ENCODE results near the gene PODN. TPM values are rescaled to one million over a fixed set of nuclear protein-coding genes. Genes with fewer than 3 reads are reported as not detected.

PODN gene
- total RNA-seq, 1 experiment from 2014 or later = 0.23 TPM

GRCh38 chr1:53122961-53123413 is 61.0 kb downstream of the PODN start:
- intact Hi-C loops (cut with micrococcal nuclease; ENCODE audit: unreplicated experiment) (no loop called here), in situ Hi-C loops (cut with HindIII; ENCODE audit: low pct_unique_long_range_greater_than_20kb, low sequenced_read_pairs) (no loop called here)
- ATAC-seq = no peak
- no peak for DNase-seq (ENCODE audit: low read depth, low spot score)
- no TSS peak for BruUV-seq (replicated peaks)
- Histone ChIP-seq H3K4me1 (ENCODE audit: control insufficient read depth, insufficient read depth, low read length) (peaks cover 6% of the 10 kb centered on the region), H3K27me3 (ENCODE audit: control insufficient read depth, insufficient read depth, low read length) (no peaks in the 10 kb centered on the region), H3K9me3 (ENCODE audit: control insufficient read depth, insufficient read depth, low read depth, low read length) (no peaks in the 10 kb centered on the region), H3K36me3 (ENCODE audit: control insufficient read depth, insufficient read depth, low read length) (no peaks in the 10 kb centered on the region), H3K27ac (ENCODE audit: low read length) (no peak overlapping the region), H3K4me3 (ENCODE audit: low read depth in 2 of 2, low read length in 2 of 2) (no peak overlapping the region)
- TF ChIP-seq POLR2AphosphoS5 (IDR thresholded peaks at IDR 0.05; ENCODE audit: low read depth, low read length) = no peak
- no peak for TF ChIP-seq CTCF (IDR thresholded peaks at IDR 0.05)
- no peak for TF ChIP-seq REST (IDR thresholded peaks at IDR 0.05; ENCODE audit: insufficient read depth in 1 of 2, low read depth in 2 of 2, low read length in 1 of 2)
- no peak for TF ChIP-seq TCF7L2 (IDR thresholded peaks at IDR 0.05; ENCODE audit: low read depth, low read length)
- no peak for TF ChIP-seq SIN3A (IDR thresholded peaks at IDR 0.05; ENCODE audit: borderline replicate concordance, insufficient read depth, low read depth, low read length)
- POLR2A ChIA-PET = interaction anchor here (0.5 kb wide), 1 partner anchor 867 kb away, joined by 3 read pairs; no protein-coding TSS in a partner anchor
- CTCF ChIA-PET = no interaction called here

- Histone ChIP-seq H3K36me3 (ENCODE audit: control insufficient read depth, insufficient read depth, low read length) (no peaks in the 10 kb centered on the region), H3K4me1 (ENCODE audit: control insufficient read depth, insufficient read depth, low read length) (peaks cover 6% of the 10 kb centered on the region), H3K4me3 (ENCODE audit: low read depth in 2 of 2, low read length in 2 of 2) (no peak overlapping the region), H3K27me3 (ENCODE audit: control insufficient read depth, insufficient read depth, low read length) (no peaks in the 10 kb centered on the region), H3K27ac (ENCODE audit: low read length) (no peak overlapping the region), H3K9me3 (ENCODE audit: control insufficient read depth, insufficient read depth, low read depth, low read length) (no peaks in the 10 kb centered on the region)
- ChIA-PET POLR2A (no interaction called here), CTCF (no interaction called here)
- ATAC-seq = no peak
- in situ Hi-C loops (cut with HindIII; ENCODE audit: low pct_unique_long_range_greater_than_20kb, low sequenced_read_pairs) (no loop called here), intact Hi-C loops (cut with micrococcal nuclease; ENCODE audit: unreplicated experiment) (no loop called here)
- no TSS peak for BruUV-seq (replicated peaks)
- TF ChIP-seq SIN3A (IDR thresholded peaks at IDR 0.05; ENCODE audit: borderline replicate concordance, insufficient read depth, low read depth, low read length) (no peak), CTCF (IDR thresholded peaks at IDR 0.05) (no peak)
- no peak for DNase-seq (ENCODE audit: low read depth, low spot score)
Observed at GRCh38 chr1:53123453-53124140, 61.6 kb downstream of the PODN start.

All from Panc1 (cell line).